GM18498 (cell line): ENCODE results near the gene KCNH6.

Experiments used
- ATAC-seq: cut with Tn5 transposase; IDR thresholded peaks from one replicate; pipeline ENCODE4 v1.9.1; 2021; ENCODE audit warnings: mild to moderate bottlenecking, moderate library complexity; ENCODE audit not compliant: unreplicated experiment

The KCNH6 gene, protein sequence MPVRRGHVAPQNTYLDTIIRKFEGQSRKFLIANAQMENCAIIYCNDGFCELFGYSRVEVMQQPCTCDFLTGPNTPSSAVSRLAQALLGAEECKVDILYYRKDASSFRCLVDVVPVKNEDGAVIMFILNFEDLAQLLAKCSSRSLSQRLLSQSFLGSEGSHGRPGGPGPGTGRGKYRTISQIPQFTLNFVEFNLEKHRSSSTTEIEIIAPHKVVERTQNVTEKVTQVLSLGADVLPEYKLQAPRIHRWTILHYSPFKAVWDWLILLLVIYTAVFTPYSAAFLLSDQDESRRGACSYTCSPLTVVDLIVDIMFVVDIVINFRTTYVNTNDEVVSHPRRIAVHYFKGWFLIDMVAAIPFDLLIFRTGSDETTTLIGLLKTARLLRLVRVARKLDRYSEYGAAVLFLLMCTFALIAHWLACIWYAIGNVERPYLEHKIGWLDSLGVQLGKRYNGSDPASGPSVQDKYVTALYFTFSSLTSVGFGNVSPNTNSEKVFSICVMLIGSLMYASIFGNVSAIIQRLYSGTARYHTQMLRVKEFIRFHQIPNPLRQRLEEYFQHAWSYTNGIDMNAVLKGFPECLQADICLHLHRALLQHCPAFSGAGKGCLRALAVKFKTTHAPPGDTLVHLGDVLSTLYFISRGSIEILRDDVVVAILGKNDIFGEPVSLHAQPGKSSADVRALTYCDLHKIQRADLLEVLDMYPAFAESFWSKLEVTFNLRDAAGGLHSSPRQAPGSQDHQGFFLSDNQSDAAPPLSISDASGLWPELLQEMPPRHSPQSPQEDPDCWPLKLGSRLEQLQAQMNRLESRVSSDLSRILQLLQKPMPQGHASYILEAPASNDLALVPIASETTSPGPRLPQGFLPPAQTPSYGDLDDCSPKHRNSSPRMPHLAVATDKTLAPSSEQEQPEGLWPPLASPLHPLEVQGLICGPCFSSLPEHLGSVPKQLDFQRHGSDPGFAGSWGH

DNA sequence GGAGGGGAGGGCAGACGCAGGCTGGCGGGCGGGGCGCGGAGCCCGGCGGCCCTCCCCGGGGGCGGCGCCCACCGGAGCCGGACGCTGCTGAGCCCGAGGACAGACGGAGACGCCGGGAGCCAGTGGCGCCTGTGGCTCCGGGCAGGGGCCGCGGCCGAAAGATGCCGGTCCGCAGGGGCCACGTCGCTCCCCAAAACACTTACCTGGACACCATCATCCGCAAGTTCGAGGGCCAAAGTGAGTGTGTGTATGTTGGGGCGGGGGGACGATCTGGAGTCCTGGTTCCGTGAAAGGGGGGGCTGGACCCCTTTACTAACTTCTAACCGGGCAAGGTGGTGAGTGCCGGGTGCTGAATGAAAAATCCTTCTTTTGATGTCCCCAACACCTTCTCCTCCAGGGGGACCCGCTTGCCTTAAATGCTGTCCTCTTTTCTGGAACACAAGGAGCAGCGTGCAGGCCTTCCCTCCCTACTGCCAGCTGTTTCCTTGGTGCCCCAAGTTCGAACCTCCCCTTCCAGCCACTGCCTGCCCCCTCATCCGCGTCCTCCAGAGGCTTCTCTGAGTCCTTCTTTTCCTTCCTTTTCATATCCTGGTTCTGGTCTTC lies at the start of gene KCNH6:
Gene KCNH6, plus strand, starts transcription at position 106 of the 603 bp plus-strand sequence. Its CDS starts 56 bp downstream, at position 162.
- no peak for ATAC-seq

DNA sequence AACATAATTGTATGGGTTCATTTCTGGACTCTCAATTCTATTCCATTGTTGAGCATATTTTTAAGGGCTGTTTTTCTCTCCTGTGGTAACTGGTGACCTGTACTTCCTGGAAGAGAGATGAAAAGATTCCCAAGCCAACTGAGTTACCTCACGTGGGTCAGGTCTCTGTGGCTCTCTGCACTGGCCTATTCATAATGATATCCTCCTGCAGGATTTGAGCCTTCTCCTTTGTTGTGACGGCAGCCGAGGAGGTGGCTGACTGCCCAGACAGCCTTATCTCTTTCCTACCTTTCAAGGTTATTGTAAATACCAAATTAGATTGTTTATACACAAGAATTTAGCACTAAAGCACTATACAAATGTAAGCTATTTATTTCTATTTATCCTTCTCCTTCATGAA lies 49.0 kb upstream of the KCNH6 start:
- no peak for ATAC-seq

DNA sequence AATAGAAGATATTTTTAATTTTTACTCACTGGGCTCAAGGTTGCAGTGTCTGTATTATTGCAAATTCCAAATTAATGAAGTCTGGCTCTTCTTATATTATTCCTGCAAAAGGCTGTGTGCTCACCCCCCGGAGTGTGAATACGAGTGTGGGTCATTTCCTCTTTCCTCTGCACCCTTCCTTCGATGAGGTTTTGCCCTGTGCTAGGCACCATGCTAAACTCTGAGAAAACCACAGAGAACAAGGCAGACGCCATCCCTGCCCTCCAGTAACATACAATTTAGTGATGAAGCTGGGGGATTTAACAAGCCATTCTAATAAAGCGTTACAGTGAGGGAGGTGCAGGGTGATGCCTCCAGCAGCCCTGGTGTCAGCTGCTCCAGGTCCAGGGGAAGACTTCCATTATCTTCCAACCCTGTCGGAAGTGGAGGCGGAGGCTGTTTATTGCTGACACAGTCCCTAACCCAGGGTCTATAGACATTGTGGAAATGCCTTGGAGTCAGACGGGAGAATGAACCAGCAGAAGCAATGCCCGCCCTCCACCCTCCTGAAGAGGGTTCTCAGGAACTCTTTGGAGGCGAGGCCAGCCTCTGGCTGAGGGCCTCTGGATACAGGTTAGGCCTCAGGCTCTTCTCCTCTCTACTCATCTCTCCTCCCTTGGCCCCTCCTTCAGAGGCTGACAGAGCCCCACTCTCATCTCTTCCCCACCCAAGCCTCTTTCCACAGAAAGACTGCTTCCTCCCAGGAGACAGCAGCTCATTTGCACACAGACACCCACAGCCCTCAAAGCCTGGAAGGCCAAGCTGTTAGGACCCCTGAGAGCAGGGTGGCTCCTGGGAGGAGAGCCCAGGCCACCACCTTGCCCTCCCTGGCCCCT lies 48.3 kb upstream of the KCNH6 start:
- no peak for ATAC-seq

DNA sequence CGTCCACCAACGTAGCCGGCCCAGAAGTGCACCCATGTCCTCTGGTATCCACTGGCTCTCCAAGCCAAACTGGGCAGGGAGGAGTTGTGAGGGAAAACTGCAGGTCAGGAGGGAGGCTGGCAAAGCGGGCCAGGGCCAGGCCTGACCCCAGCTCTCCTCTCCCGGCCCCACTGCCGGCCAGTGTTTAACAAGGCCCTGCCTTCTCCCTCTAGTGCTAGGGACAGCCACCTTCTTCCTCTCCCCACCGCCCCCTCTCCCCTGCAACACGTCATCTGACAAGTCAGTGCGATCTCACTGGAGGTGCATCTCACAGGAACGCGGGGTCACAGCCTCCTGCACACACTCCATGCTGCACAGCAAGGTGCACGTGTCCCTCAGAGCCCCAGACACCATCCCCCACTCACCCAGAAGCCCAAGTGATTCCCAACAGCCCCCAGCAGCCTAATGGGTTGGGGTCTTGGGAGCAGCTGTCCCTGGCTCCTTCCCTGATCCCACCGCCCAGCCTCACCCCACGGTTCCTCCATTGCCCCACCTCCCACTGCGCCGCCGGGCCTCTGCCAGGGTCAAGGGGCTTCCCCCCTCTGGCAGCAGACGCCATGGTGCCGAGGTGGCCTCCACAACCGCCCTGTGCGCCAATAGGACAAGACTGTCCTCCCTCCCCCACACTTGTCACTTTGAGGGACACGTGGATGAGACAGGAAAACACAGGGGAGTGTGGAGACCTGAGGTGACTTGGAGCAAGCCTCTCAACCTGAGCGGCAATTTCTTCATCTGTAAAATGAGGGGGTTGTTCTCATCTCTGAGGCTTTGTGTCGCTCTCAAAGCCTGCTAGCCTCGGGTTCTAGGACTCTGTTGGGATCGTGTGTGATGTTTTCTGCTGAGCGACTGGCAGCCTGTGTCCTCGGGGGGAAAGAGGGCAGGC lies 47.4 kb upstream of the KCNH6 start:
- no peak for ATAC-seq

DNA sequence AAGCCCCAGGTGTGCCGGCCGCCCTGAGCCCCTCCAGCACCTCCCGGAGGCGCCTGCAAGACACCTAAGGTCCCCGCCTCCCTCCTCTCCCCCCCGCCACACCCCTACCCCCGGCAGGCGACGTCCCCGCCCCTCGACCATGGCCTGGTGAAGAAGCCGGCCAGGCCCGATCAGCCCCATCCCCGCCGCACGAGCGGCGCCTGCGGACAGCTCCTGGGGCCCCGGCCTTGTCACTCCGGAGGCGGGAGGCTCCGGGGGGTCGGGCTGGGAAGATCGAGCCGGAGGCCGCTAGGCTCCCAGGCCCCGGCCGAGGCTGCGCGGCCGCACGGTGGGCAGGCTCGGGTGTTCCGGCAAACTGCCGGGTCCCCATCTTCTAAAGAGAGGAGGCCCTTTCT lies 46.7 kb upstream of the KCNH6 start:
- no peak for ATAC-seq

DNA sequence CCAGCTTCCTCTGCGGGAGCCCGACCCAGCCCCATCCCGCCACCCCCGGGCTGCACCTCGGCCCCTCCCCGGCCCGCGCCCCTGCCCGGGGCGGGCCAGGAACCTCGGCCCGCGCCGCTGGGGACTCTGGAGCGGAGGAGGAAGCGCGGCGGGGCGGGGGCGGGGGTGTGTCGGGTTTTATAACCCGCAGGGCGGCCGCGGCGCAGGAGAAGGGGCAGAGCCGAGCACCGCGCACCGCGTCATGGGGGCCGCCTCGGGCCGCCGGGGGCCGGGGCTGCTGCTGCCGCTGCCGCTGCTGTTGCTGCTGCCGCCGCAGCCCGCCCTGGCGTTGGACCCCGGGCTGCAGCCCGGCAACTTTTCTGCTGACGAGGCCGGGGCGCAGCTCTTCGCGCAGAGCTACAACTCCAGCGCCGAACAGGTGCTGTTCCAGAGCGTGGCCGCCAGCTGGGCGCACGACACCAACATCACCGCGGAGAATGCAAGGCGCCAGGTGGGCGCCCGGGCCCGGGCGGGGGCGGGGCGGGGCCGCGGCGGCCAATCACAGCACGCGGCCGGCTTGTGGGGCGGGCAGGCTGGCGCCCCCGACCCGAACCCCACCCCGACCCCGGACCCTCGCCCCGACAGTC lies 46.2 kb upstream of the KCNH6 start, which contains the start of gene ACE:
Gene ACE, plus strand, starts transcription at position 208 of the 626 bp plus-strand sequence. Its CDS starts 34 bp downstream, at position 242.
- ATAC-seq: no peak

DNA sequence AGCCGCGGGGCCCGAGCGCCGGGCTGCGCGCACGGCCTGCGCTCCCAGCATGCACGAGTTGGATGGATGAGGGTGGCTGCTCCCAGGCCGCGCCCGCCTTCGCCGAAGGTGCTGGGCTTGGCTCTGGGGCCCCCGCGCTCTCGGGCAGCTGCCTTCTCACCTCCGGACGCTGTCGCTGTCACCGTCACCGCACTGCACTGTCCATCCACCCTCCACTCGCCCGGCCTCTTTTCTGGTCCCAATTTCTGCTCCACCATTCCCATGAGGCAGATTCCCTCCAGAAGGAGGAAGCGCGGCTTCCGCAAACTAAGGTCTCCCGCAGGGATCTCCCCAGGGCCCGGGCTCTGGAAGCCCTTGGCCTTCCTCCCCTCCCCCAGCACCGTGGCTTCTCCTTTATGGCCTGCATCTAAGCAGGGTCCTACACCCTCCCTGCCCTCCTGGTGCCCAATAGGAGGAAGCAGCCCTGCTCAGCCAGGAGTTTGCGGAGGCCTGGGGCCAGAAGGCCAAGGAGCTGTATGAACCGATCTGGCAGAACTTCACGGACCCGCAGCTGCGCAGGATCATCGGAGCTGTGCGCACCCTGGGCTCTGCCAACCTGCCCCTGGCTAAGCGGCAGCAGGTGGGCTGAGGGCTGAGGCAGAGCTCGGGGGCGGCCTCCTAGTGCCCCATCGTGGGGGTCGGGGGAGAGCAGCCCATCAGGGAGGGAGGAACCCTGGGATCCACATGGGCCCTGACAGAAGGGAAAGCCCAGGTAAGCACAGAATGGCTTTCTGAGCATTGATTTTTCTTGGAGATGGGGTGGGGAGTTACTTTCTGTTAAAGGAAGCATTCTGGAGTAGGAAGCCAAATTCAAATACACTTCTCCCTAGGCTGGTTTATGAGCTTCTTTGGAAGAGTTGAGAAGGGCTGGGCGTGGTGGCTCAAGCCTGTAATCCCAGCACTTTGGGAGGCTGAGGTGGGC lies 45.4 kb upstream of the KCNH6 start:
- ATAC-seq: no peak

DNA sequence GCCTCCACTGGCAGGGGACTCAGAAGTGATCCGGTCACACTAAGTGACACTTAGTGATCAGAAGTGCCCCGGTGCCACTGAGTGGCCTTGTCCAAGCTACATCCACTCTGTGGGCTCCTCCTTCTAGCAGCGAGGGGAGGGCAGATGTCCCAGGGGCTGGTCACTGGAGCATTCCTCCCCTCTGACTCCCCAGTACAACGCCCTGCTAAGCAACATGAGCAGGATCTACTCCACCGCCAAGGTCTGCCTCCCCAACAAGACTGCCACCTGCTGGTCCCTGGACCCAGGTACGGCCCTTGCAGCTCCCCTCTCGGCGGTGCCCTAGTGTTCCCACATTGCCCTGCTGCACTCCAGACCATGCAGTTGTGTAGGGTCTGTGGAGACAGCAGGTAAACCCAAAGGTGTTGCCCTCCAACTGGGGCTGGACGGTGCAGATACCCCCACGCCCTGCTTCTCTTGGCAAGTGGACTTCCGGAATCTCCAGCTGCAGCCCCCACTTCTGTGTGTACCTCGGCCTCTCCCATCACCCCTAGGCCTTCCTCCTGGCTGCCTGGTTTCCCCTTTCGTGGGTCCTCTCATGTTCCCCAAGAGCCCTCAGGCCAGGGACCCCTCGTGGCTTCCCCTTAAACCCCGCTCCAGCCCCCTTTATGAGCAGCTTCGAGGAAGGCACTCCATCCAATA lies 44.2 kb upstream of the KCNH6 start:
- ATAC-seq: no peak

DNA sequence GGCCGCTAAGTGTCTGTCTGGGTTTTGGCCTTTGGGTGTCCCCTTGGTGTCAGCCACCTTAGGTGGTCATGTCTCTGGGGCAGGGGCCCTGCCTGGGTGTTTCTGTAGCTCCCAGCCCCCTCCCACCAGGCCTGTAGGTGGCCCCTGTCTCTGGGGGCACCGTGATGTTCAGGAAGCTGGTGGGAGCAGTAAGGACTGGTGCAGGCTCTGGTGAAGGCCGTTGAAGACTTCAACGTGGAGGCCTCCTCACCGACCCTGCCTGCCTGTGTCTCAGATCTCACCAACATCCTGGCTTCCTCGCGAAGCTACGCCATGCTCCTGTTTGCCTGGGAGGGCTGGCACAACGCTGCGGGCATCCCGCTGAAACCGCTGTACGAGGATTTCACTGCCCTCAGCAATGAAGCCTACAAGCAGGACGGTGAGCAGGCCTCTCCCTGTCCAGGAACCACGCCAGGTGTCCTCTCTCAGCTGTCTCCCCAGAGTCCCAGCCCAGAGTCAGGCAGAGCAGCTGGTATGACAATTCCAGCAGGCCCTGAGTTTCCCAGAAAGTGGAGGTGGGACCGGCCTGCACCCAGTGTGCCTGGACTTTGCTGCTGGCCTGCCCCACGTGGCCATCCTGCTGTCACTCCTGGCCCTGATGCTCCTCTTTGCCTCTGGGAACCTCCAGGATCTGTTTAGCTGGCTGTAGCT lies 43.5 kb upstream of the KCNH6 start:
- no peak for ATAC-seq

DNA sequence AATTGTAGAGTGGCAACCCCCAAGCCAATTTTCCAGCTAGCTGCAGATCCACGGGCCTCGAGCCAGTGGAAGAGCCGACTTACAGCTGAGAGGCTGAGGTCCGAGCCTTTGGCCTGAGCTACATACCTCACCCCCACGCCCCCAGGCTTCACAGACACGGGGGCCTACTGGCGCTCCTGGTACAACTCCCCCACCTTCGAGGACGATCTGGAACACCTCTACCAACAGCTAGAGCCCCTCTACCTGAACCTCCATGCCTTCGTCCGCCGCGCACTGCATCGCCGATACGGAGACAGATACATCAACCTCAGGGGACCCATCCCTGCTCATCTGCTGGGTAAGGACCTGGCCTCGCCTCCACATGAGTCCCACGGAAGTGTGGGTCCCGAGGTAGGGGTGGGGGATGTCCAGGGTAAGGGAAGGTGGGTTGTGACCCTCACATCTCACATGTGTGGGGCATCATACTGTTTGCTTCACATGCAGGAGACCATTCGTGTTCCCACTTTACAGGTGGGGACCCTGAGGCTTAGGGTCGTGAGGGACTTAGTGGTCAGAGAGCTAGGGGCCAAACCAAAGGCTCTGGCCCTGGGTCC lies 42.9 kb upstream of the KCNH6 start:
- ATAC-seq: no peak

DNA sequence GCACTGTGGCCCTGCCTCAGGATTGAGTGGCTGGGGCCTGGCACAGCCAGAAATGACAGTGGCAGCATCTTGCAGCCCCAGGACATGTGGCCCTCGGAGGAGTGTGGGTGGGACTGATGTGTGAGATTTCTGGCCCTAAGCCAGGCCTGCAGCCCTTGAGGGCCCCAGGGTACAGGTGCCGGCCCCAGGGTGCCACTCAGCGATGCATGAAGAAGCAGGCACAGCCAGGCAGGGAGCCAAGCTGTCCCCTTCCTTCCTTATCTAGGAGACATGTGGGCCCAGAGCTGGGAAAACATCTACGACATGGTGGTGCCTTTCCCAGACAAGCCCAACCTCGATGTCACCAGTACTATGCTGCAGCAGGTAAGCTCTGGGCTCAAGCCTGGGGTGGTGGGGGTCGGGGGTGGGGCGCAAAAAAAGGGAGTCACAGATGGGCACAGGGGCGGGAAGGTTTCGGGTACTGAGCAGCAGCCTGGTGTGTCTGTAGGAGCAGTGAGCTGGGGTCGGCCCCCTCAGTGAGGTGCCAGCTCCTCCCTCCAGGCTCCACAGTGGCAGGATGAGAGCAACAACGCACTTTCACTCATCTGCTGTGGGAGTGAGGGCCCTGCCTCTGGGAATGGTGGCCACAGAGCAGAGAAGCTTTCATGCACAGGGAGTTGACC lies 42.2 kb upstream of the KCNH6 start:
- no peak for ATAC-seq

DNA sequence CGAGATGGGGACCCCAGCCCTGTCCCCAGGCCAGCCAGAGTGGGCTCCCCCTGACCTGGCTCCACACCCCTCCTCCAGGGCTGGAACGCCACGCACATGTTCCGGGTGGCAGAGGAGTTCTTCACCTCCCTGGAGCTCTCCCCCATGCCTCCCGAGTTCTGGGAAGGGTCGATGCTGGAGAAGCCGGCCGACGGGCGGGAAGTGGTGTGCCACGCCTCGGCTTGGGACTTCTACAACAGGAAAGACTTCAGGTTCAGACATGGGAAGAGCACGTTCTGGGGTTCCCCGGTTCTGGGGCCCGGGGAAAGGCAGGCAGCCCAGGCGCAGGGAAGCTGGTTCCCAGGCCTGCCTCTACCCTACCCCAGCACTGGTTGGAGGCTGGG lies 41.7 kb upstream of the KCNH6 start:
- no peak for ATAC-seq

DNA sequence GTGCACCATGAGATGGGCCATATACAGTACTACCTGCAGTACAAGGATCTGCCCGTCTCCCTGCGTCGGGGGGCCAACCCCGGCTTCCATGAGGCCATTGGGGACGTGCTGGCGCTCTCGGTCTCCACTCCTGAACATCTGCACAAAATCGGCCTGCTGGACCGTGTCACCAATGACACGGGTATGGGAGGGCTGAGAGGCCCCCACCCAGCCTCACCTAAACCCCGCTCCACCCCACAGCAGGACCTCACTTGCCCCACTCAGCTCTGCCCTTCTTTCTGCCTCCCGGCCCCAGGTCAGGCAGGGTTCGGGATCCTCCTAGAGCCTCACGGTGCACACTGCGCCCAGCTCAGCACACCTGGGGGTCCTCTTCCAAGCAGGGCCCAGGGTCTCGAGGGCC lies 40.6 kb upstream of the KCNH6 start:
- no peak for ATAC-seq

DNA sequence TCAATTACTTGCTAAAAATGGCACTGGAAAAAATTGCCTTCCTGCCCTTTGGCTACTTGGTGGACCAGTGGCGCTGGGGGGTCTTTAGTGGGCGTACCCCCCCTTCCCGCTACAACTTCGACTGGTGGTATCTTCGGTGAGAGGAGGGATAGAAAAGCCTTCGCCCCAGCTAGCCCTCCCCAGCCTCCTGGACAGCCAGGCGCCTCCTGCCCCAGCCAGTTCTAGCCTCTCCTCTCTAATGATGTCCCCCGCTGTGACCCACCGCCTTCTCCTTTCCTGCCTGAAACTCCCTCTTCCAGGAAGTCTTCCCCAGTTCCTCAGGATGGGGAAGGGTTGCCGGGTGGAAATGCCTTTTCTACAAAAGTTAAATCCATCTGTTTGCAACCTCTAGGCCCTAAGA lies 40.1 kb upstream of the KCNH6 start:
- no peak for ATAC-seq

DNA sequence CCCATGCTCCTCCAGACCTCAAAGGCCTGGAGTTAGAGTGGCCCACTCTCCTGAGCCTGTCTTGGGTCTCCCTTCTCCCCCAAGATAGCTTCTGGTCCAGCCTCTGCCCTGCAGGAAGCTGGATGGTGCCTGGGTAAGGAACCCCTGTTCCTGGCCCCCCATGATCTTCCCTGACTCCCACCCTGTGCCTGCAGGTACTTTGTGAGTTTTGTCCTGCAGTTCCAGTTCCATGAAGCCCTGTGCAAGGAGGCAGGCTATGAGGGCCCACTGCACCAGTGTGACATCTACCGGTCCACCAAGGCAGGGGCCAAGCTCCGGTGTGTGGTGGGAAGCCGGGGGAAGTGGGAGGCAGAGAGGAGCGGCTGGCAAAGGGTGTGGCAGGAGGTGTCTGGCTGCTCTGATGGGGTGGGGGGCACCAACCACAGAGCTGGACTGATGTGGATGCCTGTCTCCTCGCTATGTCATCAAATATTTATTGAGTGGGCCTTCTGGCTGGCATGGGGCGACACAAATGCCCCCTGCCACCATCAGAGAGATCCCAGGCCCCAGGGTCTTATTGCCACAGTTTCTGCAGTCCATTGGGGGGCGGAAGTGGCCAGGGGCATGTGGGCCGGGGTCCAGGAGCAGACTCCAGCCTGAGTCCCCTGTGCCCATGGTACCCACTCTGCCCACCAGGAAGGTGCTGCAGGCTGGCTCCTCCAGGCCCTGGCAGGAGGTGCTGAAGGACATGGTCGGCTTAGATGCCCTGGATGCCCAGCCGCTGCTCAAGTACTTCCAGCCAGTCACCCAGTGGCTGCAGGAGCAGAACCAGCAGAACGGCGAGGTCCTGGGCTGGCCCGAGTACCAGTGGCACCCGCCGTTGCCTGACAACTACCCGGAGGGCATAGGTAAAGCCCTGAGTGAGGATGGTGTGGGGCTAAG lies 39.2 kb upstream of the KCNH6 start:
- no peak for ATAC-seq
